Femur (tissue), 1 donor: ENCODE results near the gene ACSL5.
A peak's percentile ranks its signal among the peaks of the same experiment; 100 is the strongest.
"Not testable (repeated sequence)": the region's sequence is repeated elsewhere in the genome, so short reads cannot be mapped to it uniquely, and the experiment has no call there.

Experiments
- DNase-seq: peaks from one replicate; pipeline ENCODE4 v3.0.0-alpha.2; 2017

Gene ACSL5

DNA sequence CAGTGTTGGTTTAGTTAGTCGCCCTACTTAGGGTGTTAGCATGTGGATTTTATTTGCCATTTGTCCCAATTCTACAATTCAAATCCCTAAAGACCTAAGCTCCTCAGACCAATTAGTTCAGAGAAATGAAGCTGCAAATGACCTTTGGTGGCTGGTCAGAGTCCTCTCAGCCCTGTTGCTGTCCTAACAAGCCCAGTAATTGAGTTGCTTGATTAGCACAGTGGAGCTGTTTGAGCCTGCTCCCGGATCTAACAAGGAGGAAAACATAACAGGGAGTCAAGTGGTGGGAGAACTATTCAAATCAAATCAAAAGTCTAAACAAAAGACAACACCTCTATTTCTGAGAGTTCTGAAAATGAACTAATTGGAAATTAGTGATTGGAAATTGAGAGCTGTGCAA lies 50.7 kb downstream of the ACSL5 start:
- no peak for DNase-seq

DNA sequence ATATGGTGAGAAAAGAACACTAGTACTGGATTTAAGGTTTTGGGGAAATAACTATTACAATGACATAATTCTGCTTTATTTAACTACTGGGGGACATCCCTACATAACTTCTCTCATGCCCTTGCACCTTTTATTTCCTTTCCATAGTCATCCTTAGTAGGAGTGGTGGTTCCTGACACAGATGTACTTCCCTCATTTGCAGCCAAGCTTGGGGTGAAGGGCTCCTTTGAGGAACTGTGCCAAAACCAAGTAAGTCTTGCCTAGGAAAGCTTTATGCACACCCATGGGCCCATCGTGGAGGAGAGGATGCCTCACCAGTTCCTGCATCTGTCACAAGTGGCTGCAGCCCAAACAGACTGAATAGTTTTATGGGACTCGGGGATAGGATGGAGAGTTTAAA lies 52.2 kb downstream of the ACSL5 start:
- no peak for DNase-seq

DNA sequence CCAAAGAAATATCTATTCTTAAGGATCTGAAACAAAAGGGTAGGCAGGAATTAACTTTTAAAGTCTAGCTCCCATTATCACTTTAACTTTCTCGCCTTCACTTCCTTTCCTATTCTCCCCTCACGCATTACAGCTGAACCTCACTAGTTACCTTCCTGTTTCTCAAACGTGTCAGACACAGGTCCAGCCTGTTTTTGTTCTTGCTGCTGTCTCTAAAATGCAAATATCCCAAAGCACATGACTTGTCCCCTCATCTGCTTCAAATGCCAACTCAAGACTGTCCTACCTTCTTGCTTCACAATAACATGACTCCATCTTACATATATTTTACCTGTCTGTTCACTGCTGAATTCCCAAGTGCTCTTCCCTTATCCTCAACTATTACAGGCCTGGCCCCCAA lies 55.2 kb downstream of the ACSL5 start:
- no peak for DNase-seq

DNA sequence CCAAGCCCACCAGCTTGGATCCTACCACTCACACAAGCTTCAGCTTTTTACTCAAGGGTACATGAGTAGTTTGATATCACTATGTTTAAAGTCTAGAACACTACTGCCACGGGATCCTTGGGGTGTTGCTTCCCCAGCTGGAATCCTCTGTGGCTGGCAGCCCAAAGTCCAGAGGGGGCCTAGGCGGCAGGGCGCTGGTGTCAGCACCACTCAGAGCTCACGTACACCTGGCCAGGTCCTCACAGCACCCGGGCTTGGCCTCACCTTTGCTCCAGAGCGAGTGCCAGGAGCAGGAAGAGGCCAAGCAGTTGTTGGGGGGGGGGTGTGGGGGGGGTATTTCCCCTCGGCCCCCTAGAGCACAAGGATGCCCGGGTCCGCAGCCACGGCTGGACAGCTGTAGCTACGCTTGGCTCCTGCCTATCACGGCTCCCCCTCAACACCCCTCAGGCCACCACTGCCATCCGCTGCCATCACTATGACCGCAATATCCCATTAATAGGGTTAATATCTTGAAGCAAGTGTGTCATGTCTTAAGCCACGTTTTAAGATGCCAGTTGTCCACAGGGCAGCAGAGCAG lies 55.8 kb downstream of the ACSL5 start:
- DNase-seq = no peak

DNA sequence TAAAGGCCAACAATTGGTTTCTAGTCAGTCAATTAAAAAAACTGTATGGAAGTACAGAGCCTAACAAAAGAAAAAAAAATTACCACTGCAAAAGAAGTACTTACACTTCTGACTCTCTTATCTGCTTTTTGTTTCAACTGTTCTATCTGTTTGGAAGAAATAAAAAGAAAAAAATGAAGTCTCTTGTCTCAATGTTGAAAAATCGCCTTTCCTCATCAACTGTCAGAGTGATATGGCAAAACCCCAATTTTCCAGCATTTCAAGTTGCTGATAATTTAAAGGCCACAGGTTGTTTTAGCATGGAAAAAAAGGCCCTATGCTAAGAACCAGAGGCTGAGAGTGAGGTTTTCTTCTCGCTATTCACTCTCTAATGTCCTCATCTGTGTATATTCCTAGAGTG lies 59.2 kb downstream of the ACSL5 start:
- DNase-seq = no peak

DNA sequence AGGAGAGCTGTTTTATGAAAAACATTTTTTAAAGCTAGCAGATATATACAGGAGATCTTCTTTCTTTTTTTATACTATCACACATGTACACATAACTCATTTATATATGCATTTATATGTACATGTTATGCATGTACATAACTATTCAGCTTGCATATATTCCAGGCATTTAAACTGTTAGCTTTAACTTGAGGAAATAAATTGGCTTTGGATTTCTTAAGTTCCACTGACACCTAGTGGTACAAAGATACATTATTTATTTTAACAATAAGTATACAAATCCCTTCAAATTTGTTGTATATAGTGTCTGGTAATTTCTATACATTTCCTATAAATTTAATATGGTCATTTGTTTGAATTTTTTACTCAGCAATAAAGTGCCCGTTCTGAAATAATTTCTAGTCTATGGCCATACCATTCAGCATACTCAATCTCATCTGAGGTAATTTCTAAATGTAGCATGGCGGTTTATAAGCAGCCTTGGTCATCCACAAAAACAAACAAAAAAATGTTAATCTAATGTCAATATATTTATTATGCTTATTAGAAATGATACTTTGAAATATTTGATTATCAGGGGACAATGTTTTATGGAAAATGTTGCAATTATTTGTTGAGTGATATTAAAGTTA lies 61.2 kb downstream of the ACSL5 start:
- DNase-seq = no peak

DNA sequence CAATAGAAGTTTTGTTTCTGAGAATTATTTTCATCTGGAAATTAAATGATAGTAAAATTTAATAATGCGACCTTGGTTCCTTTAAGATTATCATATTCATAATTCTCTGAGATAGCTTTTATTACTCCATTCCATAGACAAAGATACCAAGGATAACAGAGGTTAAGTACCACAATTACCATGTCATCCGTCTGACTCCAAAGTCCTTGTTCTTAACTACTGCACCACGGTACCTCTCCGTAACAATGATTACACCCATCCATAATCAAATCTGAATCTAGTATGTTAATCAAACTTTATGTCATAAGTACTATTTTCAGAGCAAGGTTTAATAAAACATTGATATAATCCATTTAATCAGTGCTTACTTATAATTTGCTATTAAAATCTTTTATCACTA lies 64.4 kb downstream of the ACSL5 start:
- no peak for DNase-seq

DNA sequence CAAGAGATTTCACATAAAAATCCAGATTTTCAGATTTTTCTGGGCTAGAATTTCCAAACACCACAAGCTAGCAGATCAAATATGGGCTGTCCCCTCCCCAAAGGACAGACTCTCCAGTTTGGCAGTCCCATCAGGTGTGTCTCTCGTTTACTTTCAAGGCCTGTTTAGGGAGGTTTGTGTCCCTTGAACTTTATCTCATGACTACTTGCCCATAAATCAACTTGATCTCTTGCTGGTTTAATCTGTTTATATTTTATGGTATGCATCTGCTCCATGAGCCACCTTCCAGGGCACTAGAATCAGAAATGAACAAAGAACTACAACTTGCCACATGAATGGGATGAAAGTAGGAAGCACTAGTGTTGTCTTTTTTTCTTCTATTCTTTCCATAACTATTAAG lies 67.6 kb downstream of the ACSL5 start:
- no peak for DNase-seq

DNA sequence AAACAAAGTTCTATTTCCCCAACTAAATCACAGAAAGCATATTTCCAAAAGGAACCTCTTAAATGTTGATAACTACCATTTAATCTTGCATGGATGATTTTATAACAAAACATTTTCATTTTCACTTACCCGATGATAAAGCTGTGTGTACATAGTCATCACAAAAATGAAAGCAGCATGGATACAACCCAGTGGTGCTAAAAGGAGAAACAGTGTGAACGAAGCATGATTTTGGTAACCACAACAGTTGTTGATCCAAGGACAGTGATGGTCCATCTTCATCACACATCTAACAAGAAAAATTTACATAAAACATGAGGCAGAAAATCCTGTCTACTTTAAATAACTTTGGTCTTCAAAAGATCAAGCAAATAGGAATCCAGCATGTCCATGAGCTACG lies 68.1 kb downstream of the ACSL5 start:
- no peak for DNase-seq

DNA sequence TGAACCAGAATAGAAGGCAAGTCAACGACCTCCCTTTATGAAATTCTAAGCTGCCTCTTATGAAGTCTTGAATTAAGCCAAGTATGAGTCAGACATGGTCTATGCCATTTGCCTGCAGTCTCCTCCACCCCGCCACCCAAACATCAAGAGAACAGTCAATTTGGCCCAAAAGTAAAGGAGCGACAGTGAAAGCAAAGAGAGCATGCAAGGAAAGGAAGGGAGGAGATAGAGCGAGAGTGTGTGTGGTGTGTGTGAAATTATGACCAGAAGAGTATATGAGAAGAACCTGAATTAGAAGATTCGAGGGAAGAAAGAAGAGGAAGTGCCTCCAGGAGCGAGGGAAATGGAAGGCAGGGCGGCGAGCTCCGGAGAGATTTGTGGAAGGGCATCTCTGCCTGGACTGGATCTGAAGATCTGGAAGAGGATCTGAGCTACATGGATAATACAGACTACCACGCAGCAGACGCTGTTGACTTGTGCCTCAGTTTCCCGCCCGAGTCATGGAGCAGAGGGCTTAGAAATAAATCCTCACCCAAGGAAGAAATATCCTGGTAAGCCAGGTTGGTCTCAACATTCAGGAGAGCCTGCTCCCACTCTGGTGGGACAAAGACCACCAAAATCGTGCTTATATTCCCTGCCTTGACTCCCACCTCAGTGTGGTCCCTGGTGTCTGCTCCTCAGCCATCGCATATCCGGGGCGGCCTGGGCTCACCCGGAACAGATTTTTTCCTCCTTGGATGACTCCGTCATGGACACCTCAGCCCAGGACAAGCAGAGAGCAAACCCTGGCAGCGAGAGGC lies 72.3 kb downstream of the ACSL5 start:
- peak; percentile 20 for DNase-seq

DNA sequence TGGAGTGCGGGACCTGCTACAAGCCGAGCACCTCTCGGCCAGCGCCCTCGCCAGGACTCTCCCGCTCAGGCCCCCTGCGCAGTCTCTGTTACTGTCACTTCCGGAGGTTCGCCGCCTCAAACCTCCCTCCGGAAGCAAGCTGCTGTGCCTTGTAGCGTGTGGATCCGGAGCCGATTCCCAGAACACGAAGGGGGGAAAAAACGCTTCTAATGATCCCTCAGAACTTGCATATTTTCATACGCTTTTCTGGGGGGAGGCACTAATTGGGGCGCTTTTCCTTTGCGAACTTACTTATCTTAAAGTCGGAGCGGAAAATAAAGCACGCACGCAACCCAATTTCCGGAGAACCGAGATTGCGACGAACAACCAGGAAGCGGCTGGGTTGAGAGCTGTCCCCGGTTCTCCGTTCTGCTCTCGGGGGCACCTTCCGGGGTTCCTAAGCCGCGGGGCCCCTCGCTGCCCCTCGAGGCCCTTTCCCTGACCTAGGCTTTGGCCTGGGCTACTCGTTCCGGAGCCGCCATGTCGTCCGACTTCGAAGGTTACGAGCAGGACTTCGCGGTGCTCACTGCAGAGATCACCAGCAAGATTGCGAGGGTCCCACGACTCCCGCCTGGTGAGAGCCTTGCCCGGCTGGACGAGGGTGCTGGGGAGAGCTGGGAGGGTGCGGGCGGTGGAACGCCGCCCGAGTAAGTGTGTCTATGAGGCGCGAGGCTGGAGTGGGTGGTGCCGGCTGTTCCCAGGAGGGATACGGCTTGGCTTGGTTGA lies 73.1 kb downstream of the ACSL5 start, which contains the start of the genes VTI1A and ZDHHC6:
Gene VTI1A (plus strand): TSS at position 361 of the 765 bp plus-strand sequence. CDS start 159 bp downstream, at position 520.
Gene ZDHHC6 (minus strand): TSS at position 60 of the 765 bp plus-strand sequence. CDS start 1,478 bp downstream, outside the sequence.
- peak; percentile 90 for DNase-seq

DNA sequence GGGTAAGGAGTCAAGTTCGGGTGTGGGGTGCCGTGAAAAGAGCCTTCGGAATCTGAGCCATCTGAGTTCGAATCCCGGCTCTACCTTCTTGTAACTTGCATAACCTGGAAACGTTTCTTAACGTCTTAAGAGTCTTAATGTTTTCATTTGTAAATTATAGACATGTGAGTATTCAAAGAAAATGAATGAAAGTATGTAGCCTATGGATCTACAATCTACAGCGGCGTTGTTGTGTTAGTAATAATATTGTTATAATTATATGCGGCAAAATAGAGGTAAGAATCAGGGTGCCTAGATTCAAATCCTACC lies 73.7 kb downstream of the ACSL5 start:
- no peak for DNase-seq

DNA sequence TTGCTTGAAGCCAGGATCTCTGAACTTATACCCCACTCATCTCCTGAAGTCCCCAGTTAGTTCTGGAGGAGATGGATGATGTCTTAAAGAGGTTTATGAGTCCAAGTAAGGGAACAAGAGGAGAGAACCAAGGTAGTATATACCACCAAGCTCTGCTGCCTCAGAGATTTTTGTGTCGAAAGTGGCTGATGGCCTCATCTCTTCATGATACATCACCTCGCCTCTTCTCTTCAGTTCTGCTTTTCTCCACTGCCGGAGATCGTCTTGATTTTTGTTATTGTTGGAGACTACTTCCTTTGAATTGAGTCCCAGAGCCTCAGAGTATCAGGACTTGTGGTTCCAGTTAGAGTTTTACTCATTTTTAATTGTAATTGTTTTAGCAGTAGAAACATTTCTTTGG lies 75.0 kb downstream of the ACSL5 start:
- no peak for DNase-seq

DNA sequence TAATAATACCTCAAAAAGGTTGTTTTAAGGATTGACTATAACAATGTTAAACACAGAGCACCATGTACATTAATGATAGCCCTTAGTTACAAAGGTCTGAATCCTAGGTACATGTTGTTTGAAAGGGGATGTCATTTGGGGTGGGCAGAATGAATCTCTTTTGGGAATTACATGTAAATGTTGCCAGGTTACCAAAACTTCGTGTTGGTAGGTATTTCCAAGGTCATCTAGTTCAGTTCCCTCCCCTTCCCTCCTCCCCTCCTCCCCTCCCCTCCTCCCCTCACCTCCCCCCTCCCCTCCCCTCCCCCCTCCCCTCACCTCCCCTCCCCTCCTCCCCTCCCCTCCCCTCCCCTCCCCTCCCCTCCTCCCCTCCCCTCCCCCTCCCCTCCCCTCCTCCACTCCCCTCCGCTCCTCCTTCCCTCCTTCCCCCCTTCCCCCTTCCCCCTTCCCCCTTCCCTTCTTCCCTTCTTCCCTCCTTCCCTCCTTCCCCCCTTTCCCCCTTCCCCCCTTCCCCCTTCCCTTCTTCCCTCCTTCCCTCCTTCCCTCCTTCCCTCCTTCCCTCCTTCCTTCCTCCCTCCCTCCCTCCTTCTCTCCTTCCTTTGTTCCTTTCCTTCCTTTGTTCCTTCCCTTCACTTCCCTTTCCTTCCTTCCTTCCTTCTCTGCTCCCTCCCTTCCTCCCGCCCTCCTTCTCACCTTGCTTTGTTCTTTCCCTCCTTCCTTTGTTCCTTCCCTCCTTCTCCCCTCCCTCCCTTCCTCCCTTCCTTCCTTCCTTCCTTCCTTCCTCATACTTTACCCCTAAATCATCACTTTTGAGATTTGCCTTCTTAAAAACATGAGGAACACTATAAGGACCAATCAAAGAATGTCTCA lies 81.2 kb downstream of the ACSL5 start:
- no peak for DNase-seq

DNA sequence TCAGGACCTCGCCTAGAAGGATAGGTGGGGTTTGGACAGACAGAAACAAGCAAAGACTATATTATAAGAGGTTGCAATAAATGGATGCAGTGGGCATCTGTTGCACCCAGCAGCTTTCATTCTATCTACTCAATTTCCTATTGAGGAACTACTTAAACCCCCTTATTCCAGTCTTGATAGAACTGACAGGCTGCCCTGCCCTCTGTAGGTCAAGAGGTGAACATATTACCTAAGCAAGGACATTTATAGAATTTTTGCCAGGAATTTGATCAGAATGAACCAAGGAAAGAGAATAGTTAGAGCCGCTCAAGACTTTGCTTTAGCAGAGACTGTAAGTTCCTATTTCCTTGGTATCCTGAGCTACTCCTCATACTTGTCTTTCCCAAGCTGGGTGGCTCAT lies 82.6 kb downstream of the ACSL5 start:
- DNase-seq = no peak

DNA sequence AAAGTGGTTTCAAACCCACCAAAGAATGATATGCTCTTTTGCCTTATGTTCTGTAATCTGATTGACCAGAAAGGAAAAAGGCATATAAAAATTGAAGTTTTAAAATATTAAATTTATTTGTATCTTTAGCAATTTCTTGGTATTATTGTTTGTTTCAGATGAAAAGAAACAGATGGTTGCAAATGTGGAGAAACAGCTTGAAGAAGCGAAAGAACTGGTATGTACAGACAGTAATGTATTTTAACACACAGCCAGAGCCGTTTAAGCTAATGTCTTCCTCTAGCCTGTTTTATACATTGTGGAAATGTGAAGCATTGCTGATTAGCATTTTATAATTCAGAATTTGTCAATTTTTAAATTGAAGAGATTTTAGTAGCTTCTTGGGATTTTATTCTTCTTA lies 86.5 kb downstream of the ACSL5 start:
- no peak for DNase-seq

DNA sequence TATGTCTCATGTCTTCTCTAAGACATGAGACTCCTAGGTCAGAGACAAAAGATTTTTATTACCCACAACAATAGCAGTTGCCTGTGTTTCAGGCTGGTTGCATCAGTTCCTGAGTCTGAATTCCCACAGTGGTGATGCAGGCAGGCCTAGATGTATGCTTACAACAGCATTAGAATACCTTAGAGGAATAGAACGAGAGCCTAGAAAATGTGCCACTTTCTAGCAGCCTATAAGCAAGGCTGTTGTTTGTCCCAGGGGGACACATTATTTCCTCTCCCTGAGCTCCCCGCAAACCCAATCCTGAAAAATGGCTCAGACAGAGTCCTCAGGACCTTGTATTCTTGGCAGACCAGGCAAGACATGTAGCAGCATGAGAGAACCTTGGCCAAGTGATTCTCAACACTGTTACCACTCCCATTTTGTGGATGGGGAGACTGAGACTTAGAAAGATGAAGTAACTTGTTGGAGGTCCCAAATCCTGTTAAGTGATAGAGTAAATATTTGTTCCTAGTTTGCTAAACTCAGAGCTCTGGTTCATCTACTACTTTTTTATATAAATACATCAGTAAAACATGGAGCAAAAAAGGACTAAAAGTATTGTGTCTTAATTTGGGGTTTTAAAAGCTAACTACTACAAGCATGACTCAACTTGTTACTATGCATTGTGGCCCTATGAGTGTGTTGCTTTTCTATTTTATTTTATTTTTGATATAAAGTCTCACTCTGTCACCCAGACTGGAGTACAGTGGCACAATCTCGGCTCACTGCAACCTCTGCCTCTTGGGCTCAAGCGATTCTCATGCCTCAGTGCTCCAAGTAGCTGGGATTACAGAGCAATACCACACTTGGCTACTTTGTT lies 87.3 kb downstream of the ACSL5 start:
- no peak for DNase-seq

DNA sequence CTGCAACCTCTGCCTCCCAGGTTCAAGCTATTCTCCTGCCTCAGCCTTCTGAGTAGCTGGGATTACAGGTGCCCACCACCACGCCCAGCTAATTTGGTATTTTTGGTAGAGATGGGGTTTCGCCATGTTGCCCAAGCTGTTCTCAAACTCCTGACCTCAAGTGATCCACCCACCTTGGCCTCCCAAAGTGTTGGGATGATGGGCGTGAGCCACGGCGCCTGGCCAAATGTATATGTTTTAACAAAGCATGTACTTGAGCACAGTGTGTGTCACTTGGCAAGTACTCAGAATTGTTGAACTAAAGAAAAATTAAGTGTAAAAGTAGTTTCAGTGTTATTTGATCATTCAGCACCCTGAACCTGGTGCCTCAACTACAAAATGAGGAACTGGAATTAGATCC lies 90.2 kb downstream of the ACSL5 start:
- not testable (repeated sequence) for DNase-seq

DNA sequence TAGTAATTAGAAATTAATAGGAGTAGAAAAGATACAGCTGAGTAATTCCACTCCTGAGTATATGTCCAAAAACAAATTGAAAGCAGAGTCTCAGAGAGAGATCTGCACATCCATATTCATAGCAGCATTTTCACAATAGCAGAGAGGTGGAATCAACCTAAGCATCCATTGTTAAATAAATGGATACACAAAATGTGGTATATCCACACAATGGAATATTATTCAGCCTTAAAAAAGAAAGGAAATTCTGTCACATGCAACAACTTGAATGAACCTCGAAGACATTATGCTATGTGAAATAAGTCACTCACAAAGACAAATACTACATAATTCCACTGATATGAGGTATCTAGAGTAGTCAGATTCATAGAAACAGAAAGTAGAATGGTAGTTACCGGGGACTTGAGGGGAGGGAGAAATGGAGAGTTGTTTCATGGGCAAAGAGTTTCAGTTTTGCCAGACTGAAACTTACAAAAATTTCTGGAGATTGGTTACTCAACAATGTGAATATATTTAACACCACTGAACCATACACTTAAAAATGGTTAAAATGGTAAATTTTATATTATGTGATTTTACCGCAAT lies 91.5 kb downstream of the ACSL5 start:
- no peak for DNase-seq

DNA sequence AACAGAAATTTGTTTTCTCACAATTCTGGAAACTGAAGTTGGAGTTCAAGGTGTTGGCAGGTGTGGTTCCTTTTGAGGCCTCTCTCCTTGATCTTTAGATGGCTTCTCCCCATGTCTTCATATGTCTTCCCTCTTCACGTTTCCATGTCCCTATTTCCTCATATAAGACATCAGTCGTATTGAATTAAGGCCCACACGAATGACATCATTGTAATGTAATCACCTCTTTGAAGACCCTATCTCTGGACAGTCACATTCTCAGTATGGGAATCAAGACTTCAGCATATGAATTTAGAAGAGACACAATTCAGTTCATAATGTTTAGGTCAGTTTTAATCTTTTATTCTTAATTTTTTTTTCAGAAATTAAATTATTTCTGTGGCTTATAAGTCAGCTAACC lies 92.9 kb downstream of the ACSL5 start:
- DNase-seq = no peak

DNA sequence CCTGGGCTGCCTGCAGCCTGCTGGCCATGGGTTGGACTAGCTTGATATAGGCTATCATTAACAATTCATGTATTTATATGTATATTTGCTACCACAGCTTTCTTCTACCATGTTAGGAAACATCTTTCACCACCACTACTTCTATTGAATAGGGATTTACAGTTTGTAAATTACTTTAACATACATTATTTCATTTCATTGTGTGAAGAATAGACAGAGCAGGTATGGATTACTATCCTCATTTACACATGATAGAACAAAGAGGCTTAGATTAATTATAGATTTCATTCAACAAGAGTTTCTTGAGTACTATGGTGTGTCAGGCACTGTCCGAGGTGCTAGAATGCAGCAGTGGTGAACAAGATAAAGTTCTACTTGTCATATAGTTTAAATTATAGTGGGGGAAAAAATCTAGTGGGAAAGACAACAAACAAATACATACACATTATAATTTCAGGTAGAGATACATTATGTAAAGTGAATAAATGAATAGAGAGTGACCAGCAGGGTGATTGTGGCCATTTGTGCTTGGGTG lies 93.7 kb downstream of the ACSL5 start:
- DNase-seq = no peak
